ENCODE data around the gene WFIKKN2. TPM values are rescaled to one million over a fixed set of nuclear protein-coding genes. Genes with fewer than 3 reads are reported as not detected.

The WFIKKN2 gene
- polyA plus RNA-seq, 3 donors = 0.68 to 1.1 (median 0.97) TPM

GRCh38 chr17:50807675-50808074 is 27.7 kb upstream of the WFIKKN2 start:
- DNase-seq (ENCODE audit: low read depth in 3 of 3, low spot score in 2 of 3) = no peak

- no peak for DNase-seq (ENCODE audit: low read depth in 3 of 3, low spot score in 2 of 3)
Observed at GRCh38 chr17:50808413-50808812, 27.0 kb upstream of the WFIKKN2 start.

GRCh38 chr17:50808888-50809287 is 26.5 kb upstream of the WFIKKN2 start:
- DNase-seq (ENCODE audit: low read depth in 3 of 3, low spot score in 2 of 3) = no peak

- DNase-seq (ENCODE audit: low read depth in 3 of 3, low spot score in 2 of 3) = no peak
Observed at GRCh38 chr17:50813583-50813982, 21.8 kb upstream of the WFIKKN2 start.

- DNase-seq (ENCODE audit: low read depth in 3 of 3, low spot score in 2 of 3) = no peak
Observed at GRCh38 chr17:50815400-50815799, 20.0 kb upstream of the WFIKKN2 start.

- no peak for DNase-seq (ENCODE audit: low read depth in 3 of 3, low spot score in 2 of 3)
Observed at GRCh38 chr17:50816271-50816670, 19.1 kb upstream of the WFIKKN2 start.

- no peak for DNase-seq (ENCODE audit: low read depth in 3 of 3, low spot score in 2 of 3)
Observed at GRCh38 chr17:50816771-50817751, 18.3 kb upstream of the WFIKKN2 start.

- DNase-seq (ENCODE audit: low read depth in 3 of 3, low spot score in 2 of 3) = no peak
Observed at GRCh38 chr17:50817838-50818237, 17.5 kb upstream of the WFIKKN2 start.

- no peak for DNase-seq (ENCODE audit: low read depth in 3 of 3, low spot score in 2 of 3)
Observed at GRCh38 chr17:50818261-50818660, 17.1 kb upstream of the WFIKKN2 start.

GRCh38 chr17:50818921-50819657 is 16.3 kb upstream of the WFIKKN2 start:
- DNase-seq (ENCODE audit: low read depth in 3 of 3, low spot score in 2 of 3) = no peak

GRCh38 chr17:50820651-50821050 is 14.7 kb upstream of the WFIKKN2 start:
- no peak for DNase-seq (ENCODE audit: low read depth in 3 of 3, low spot score in 2 of 3)

- DNase-seq (ENCODE audit: low read depth in 3 of 3, low spot score in 2 of 3) = no peak
Observed at GRCh38 chr17:50822550-50822949, 12.8 kb upstream of the WFIKKN2 start.

- DNase-seq (ENCODE audit: low read depth in 3 of 3, low spot score in 2 of 3) = no peak
Observed at GRCh38 chr17:50824429-50824828, 11.0 kb upstream of the WFIKKN2 start.

- no peak for DNase-seq (ENCODE audit: low read depth in 3 of 3, low spot score in 2 of 3)
Observed at GRCh38 chr17:50825188-50825587, 10.2 kb upstream of the WFIKKN2 start.

- DNase-seq (ENCODE audit: low read depth in 3 of 3, low spot score in 2 of 3) = no peak
Observed at GRCh38 chr17:50828508-50829170, 6.7 kb upstream of the WFIKKN2 start.

- no peak for DNase-seq (ENCODE audit: low read depth in 3 of 3, low spot score in 2 of 3)
Observed at GRCh38 chr17:50829332-50829731, 6.1 kb upstream of the WFIKKN2 start.

GRCh38 chr17:50830352-50830751 is 5.0 kb upstream of the WFIKKN2 start:
- DNase-seq (ENCODE audit: low read depth in 3 of 3, low spot score in 2 of 3) = no peak

GRCh38 chr17:50830994-50831393 is 4.4 kb upstream of the WFIKKN2 start:
- no peak for DNase-seq (ENCODE audit: low read depth in 3 of 3, low spot score in 2 of 3)

- DNase-seq (ENCODE audit: low read depth in 3 of 3, low spot score in 2 of 3) = no peak
Observed at GRCh38 chr17:50831471-50831928, 3.9 kb upstream of the WFIKKN2 start.

GRCh38 chr17:50832267-50832863 is 3.0 kb upstream of the WFIKKN2 start:
- no peak for DNase-seq (ENCODE audit: low read depth in 3 of 3, low spot score in 2 of 3)
